A549 (cell line): ENCODE data around the gene LIMS1. TPM values are rescaled to one million over a fixed set of nuclear protein-coding genes. Genes with fewer than 3 reads are reported as not detected.
"Not testable (repeated sequence)": the region's sequence is repeated elsewhere in the genome, so short reads cannot be mapped to it uniquely, and the experiment has no call there.

ENCODE experiments used
- ATAC-seq, 2 experiments: fragments of 200-7000 bp in 1 of 2; fragments of >200 bp in 1 of 2; cut with Nextera tagmentation in 1 of 2; cut with Tn5 transposase in 1 of 2; 3 replicates each; pipeline versions ENCODE4 v1.8.0 to v1.9.1; 2018 to 2020; ENCODE audit warnings: mild to moderate bottlenecking in 1 of 2, moderate library complexity in 1 of 2
- CTCF ChIA-PET: fragments of 300-600 bp; sonication (Branson Sonifier 250); formaldehyde crosslinking; extraction: SDS; loops from one replicate; lab custom pipeline; 2021; ENCODE audit warnings: antibody characterized with exemption, inconsistent platforms; lab: Yijun Ruan, JAX
- POLR2A ChIA-PET: fragments of 350-600 bp; formaldehyde crosslinking; extraction: SDS; loops from one replicate; lab custom pipeline; 2021; ENCODE audit warnings: antibody characterized with exemption, inconsistent platforms; lab: Yijun Ruan, JAX
- DNase-seq, 2 experiments: peaks; one replicate each; pipeline versions ENCODE4 v3.0.0 to v3.0.0-alpha.2; 2011 to 2016; ENCODE audit warnings: low read depth in 1 of 2, low spot score in 1 of 2
- FAIRE-seq: peaks from 2 replicates; lab custom pipeline; 2011; peaks lifted over from hg19 to GRCh38; lab: Jason Lieb, UNC
- H3K27ac ChIP-seq, 2 experiments: fragments of >200 bp; sonication (Bioruptor Twin); formaldehyde crosslinking; 3 replicates each; pipeline ENCODE4 v1.5.1; 2016 to 2017
- H3K4me1 ChIP-seq: fragments of >200 bp; sonication (Bioruptor Twin); formaldehyde crosslinking; 3 replicates; pipeline ENCODE4 v1.6.1; 2016
- H3K4me2 ChIP-seq: fragments of >200 bp; sonication (Bioruptor Twin); formaldehyde crosslinking; 3 replicates; pipeline ENCODE4 v1.6.1; 2016
- H3K4me3 ChIP-seq: fragments of >200 bp; sonication (Bioruptor Twin); formaldehyde crosslinking; 3 replicates; pipeline ENCODE4 v1.5.1; 2016
- H3K9me3 ChIP-seq: fragments of >200 bp; sonication (Bioruptor Twin); formaldehyde crosslinking; 3 replicates; pipeline ENCODE4 v1.6.1; 2016
- BHLHE40 ChIP-seq: IDR thresholded peaks from 2 replicates; pipeline ENCODE4 v1.6.1; 2012; ENCODE audit warnings: low read depth, low read length, inconsistent platforms
- CEBPB ChIP-seq, 2 experiments: fragments of >200 bp in 1 of 2; sonication (Bioruptor Twin) in 1 of 2; formaldehyde crosslinking in 1 of 2; IDR thresholded peaks; 2 replicates each; pipeline ENCODE4 v1.6.1; 2012 to 2016
- EHF ChIP-seq: fragments of 250-450 bp; sonication (Bioruptor Pico); IDR thresholded peaks from 2 replicates; pipeline ENCODE4 v1.5.0; 2020; ENCODE audit warnings: mild to moderate bottlenecking
- FOSB ChIP-seq: fragments of 250-450 bp; sonication (Bioruptor Pico); IDR thresholded peaks from 2 replicates; pipeline ENCODE4 v1.5.0; 2020; ENCODE audit warnings: mild to moderate bottlenecking, moderate library complexity
- FOSL2 ChIP-seq, 2 experiments: fragments of 450-650 bp in 1 of 2; fragments of >200 bp in 1 of 2; sonication (Bioruptor Twin) in 1 of 2; formaldehyde crosslinking; IDR thresholded peaks; 2 replicates each; pipeline versions ENCODE4 v1.5.0 to v1.6.1; 2016 to 2020; ENCODE audit warnings: mild to moderate bottlenecking in 1 of 2, moderate library complexity in 1 of 2
- FOXS1 ChIP-seq: fragments of 250-450 bp; sonication (Bioruptor Pico); IDR thresholded peaks from 2 replicates; pipeline ENCODE4 v1.5.0; 2020; ENCODE audit warnings: mild to moderate bottlenecking, moderate library complexity
- HOXB5 ChIP-seq: fragments of 250-450 bp; sonication (Bioruptor Pico); IDR thresholded peaks from 2 replicates; pipeline ENCODE4 v1.5.0; 2020; ENCODE audit warnings: mild to moderate bottlenecking, moderate library complexity
- JUN ChIP-seq, 2 experiments: fragments of >200 bp; sonication (Bioruptor Twin); formaldehyde crosslinking; IDR thresholded peaks; 2 replicates in 1 of 2; 3 replicates in 1 of 2; pipeline ENCODE4 v1.6.1; 2016 to 2017
- MYC ChIP-seq: IDR thresholded peaks from 2 replicates; pipeline ENCODE4 v1.6.1; 2012; ENCODE audit warnings: mild to moderate bottlenecking, inconsistent platforms, low read length, improper control_type of control experiment, borderline replicate concordance
- NFE2L2 ChIP-seq: fragments of 150-350 bp; conservative IDR thresholded peaks from 2 replicates; pipeline ENCODE4 v1.6.1; 2014; ENCODE audit warnings: low read length
- POLR2A ChIP-seq: IDR thresholded peaks from 2 replicates; pipeline ENCODE4 v1.6.1; 2012; ENCODE audit warnings: mild to moderate bottlenecking, low read length
- RAD21 ChIP-seq, 2 experiments: fragments of >200 bp in 1 of 2; sonication (Bioruptor Twin) in 1 of 2; formaldehyde crosslinking in 1 of 2; IDR thresholded peaks in 1 of 2; conservative IDR thresholded peaks in 1 of 2; 2 replicates in 1 of 2; 3 replicates in 1 of 2; pipeline ENCODE4 v1.6.1; 2012 to 2018; ENCODE audit warnings: inconsistent platforms in 1 of 2
- RARB ChIP-seq: fragments of 250-450 bp; sonication (Bioruptor Pico); IDR thresholded peaks from 2 replicates; pipeline ENCODE4 v1.8.0; 2021; ENCODE audit warnings: mild to moderate bottlenecking, moderate library complexity
- SMC3 ChIP-seq: fragments of >200 bp; sonication (Bioruptor Twin); formaldehyde crosslinking; IDR thresholded peaks from 3 replicates; pipeline ENCODE4 v1.6.1; 2018; ENCODE audit warnings: inconsistent platforms
- WGBS: methylation state at CpG from one replicate; pipeline ENCODE4 v1.1.6; 2017; ENCODE audit errors: missing lambda C conversion rate; 5-methylcytosine and 5-hydroxymethylcytosine counted together
- polyA plus RNA-seq, 4 experiments: library from polyadenylated mRNA; depleted of rRNA in 3 of 4; stranded (reverse); fragments of >200 nt; fragmentation: RNase III in 1 of 4; extraction: RNeasy Plus Mini Kit Qiagen cat#74134 plus additional on column Dnase treatment in 1 of 4; gene quantifications; 2 replicates in 3 of 4; 3 replicates in 1 of 4; pipeline ENCODE4 v1.2.3, GENCODE V29; 2011 to 2017
- TF ChIP-seq, protein P1 (sequence below): fragments of 450-650 bp; IDR thresholded peaks from 2 replicates; pipeline ENCODE4 v1.6.1; 2014; ENCODE audit warnings: antibody characterized with exemption
- TF ChIP-seq, protein P2 (sequence below): fragments of >200 bp; sonication (Bioruptor Twin); formaldehyde crosslinking; IDR thresholded peaks from 3 replicates; pipeline ENCODE4 v1.6.1; 2016

The LIMS1 gene
- polyA plus RNA-seq, 2 of the 4 experiments (the other 2 are of a cell fraction): 40.0 to 94.1 TPM

GRCh38 chr2:108677239-108677744 is 143.0 kb downstream of the LIMS1 start:
- H3K4me2 ChIP-seq, H3K4me3 ChIP-seq, DNase-seq, CTCF ChIA-PET, H3K9me3 ChIP-seq, H3K27ac ChIP-seq, POLR2A ChIA-PET, ATAC-seq, H3K4me1 ChIP-seq, FAIRE-seq: not testable (repeated sequence)
- 94% methylated on average over 4 of the region's 4 CpGs for WGBS

GRCh38 chr2:108678198-108678651 is 144.0 kb downstream of the LIMS1 start:
- FAIRE-seq, H3K4me3 ChIP-seq, CTCF ChIA-PET, DNase-seq, H3K4me2 ChIP-seq, H3K27ac ChIP-seq, H3K4me1 ChIP-seq, POLR2A ChIA-PET, ATAC-seq, H3K9me3 ChIP-seq: not testable (repeated sequence)
- 79% methylated on average over 4 of the region's 4 CpGs for WGBS

- CTCF ChIA-PET, POLR2A ChIA-PET: not testable (repeated sequence)
Observed at GRCh38 chr2:108680805-108681204, 146.5 kb downstream of the LIMS1 start.

DNA sequence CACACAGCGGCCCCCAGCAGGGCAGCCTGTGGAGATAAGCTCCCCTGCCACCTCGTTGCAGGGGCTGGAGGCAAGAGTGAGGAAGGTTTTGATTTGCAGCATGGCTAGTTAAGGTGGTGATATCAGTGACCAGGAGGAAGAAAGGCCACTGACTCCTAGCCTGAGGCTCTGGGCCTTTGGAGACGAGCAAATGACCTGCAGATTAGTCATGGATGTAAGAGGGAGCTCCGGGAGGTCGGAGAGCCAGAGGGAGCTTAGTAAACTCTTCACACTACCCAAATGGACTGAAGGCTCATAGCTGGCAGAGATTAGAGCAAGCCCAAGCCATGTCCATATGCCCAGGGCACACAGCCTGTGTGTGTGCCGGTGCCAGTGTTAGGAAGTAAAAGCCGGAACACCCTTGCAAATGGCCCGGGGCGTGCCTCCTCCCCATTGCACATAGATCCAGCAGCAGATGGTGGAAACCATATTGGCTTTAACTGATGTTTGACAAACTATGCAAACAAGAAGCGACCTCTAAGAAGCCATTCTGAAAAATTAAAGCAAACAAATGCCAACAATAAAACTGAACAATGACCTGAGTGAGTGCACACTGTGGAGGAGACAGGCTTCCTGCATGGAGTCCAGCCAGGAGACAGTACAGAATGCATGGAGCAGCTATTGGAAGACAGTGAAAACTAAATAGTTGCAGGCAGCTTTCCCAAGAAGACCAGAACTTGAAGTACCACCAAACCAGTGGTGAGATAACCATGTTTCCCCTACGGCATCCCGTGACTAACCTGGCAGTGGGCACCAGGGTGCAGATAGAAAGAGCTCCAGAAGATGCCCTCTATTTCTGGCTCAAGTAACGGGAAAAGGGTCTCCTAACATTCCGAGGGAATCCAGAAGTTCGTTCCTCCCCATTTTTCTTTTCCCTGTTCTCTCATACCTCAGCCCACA is 154.8 kb downstream of the LIMS1 start:
- 65% methylated on average over 5 of the region's 15 CpGs for WGBS
- H3K9me3 ChIP-seq, POLR2A ChIA-PET, DNase-seq, H3K27ac ChIP-seq, H3K4me1 ChIP-seq, CTCF ChIA-PET, FAIRE-seq, H3K4me3 ChIP-seq, H3K4me2 ChIP-seq: not testable (repeated sequence)
- ATAC-seq: peak; percentile 68 to 70

More at GRCh38 chr2:108680805-108681204, 146.5 kb downstream of the LIMS1 start:
- not testable (repeated sequence) for FAIRE-seq, H3K27ac ChIP-seq, H3K4me1 ChIP-seq, DNase-seq, ATAC-seq, H3K4me3 ChIP-seq, H3K9me3 ChIP-seq, H3K4me2 ChIP-seq
- whole genome bisulfite sequencing: 77% methylated on average over 2 of the region's 2 CpGs

- no CpG with 5 or more reads among the region's 1 CpG for WGBS
- TF ChIP-seq RAD21 (conservative IDR thresholded peaks at IDR 0.05 in 1 of 2, IDR thresholded peaks at IDR 0.05 in 1 of 2): peak in 1 of 2 experiments; percentile 10; a peak in 1 of 5 replicates
- POLR2A ChIA-PET, H3K4me1 ChIP-seq, DNase-seq, H3K4me3 ChIP-seq, CTCF ChIA-PET, FAIRE-seq, H3K4me2 ChIP-seq, H3K9me3 ChIP-seq, H3K27ac ChIP-seq: not testable (repeated sequence)
- peak; percentile 97 to 99 for ATAC-seq
Observed at GRCh38 chr2:108690001-108690400, 155.7 kb downstream of the LIMS1 start.

DNA sequence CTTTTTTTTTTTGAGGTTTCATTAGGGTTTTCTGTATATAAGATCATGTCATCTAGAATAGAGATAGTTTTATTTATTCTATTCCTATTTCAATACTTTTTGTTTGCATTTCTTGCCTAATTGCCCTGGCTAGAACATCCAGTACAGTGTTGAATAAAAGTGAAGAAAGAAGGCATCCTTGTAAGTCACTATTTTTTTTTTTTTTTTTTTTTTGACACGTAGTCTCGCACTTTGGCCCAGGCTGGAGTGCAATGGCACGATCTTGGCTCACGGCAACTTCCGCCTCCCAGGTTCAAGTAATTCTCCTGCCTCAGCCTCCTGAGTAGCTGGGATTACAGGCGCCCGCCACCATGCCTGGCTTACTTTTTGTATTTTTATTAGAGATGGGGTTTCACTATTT is 157.2 kb downstream of the LIMS1 start:
- TF ChIP-seq NFE2L2 (no peak), HOXB5 (CRISPR knock-in tag) (no peak), POLR2A (no peak), RARB (no peak), BHLHE40 (no peak), SMC3 (no peak)
- TF ChIP-seq, all 56 proteins: peak for 0
- FAIRE-seq: no peak
- no peaks in the 10 kb centered on the region for H3K9me3 ChIP-seq
- ChIA-PET CTCF (no interaction called here), POLR2A (no interaction called here)
- no peak for DNase-seq
- ATAC-seq: no peak
- no peaks in the 10 kb centered on the region for H3K4me1 ChIP-seq
- 97% methylated on average over 7 of the region's 7 CpGs for WGBS
- H3K27ac ChIP-seq: no peak overlapping the region
- no peak overlapping the region for H3K4me2 ChIP-seq
- H3K4me3 ChIP-seq: no peak overlapping the region

DNA sequence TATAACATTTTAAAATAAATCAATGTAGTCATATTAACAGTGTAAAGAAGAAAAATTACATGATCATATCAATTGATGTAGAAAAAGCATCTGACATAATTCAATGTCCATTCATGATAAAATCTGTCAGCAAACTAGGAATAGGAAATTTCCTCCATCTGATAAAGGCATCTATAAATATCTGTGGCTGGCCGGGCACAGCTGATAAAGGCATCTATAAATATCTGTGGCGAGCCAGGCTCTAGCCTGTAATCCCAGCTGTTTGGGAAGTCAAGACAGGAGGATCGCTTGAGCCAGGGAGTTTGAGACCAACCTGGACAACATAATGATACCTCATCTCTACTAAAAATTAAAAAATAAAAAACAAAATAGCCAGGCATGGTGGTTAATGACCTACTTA is 166.9 kb downstream of the LIMS1 start:
- Histone ChIP-seq H3K4me3 (no peak overlapping the region), H3K27ac (no peak overlapping the region)
- POLR2A ChIA-PET: no interaction called here
- TF ChIP-seq FOSB (no peak), EHF (CRISPR knock-in tag) (no peak), HOXB5 (CRISPR knock-in tag) (no peak), JUN (IDR thresholded peaks at IDR 0.05) (no peak), CEBPB (IDR thresholded peaks at IDR 0.05) (no peak), MYC (no peak), FOSL2 (IDR thresholded peaks at IDR 0.05) (no peak), FOSL2 (CRISPR knock-in tag; IDR thresholded peaks at IDR 0.05) (no peak), FOXS1 (CRISPR knock-in tag) (no peak)
- TF ChIP-seq, protein P1, sequence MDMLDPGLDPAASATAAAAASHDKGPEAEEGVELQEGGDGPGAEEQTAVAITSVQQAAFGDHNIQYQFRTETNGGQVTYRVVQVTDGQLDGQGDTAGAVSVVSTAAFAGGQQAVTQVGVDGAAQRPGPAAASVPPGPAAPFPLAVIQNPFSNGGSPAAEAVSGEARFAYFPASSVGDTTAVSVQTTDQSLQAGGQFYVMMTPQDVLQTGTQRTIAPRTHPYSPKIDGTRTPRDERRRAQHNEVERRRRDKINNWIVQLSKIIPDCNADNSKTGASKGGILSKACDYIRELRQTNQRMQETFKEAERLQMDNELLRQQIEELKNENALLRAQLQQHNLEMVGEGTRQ: no peak
- TF ChIP-seq, protein P2, sequence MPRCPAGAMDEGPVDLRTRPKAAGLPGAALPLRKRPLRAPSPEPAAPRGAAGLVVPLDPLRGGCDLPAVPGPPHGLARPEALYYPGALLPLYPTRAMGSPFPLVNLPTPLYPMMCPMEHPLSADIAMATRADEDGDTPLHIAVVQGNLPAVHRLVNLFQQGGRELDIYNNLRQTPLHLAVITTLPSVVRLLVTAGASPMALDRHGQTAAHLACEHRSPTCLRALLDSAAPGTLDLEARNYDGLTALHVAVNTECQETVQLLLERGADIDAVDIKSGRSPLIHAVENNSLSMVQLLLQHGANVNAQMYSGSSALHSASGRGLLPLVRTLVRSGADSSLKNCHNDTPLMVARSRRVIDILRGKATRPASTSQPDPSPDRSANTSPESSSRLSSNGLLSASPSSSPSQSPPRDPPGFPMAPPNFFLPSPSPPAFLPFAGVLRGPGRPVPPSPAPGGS: no peak

More for the DNA sequence above, 166.9 kb downstream of the LIMS1 start:
- CTCF ChIA-PET: no interaction called here
- H3K9me3 ChIP-seq: no peaks in the 10 kb centered on the region
- no peak for DNase-seq
- WGBS: 80% methylated on average over 3 of the region's 3 CpGs
- no peaks in the 10 kb centered on the region for H3K4me1 ChIP-seq
- FAIRE-seq: no peak
- ATAC-seq: no peak
- H3K4me2 ChIP-seq: no peak overlapping the region
